NCI-H2196 (cell line): ENCODE results near the gene CD8A.

Source experiments
- DNase-seq: peaks from one replicate; lab custom pipeline; 2025; ENCODE audit not compliant: unreplicated experiment; lab: John Stamatoyannopoulos, UW

Gene CD8A

DNA sequence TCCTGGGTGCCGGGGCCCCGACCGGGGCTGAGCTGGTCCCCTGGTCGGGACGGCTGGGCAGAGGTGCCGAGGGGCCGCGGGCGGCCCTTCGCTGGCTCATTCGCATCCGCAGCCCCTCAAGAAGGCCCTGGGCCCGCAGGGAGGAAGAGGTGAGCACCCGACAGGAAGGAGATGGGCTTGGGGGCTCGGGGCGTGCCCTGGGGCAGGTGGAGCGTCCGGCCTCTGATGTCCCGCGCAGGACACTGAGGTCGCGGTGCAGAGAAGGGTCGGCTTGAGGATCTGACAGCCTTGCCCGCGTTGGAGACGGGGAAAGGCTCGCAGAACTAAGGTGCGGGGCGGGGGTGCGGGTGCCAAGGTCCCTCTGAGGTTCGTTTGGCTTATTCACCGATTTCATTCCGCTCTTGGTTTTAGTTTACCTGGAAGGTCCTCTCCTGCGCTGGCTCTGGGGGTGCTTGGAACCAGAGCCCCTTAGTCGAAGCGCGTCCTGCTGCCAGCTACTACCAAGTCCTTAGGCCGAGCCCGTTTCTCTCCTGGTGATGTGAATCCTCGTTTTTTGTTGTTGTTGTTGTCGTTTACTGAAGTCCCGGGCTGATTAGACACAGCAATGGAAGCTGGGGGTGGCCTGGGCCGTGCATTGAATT lies 18.9 kb upstream of the CD8A start:
- no peak for DNase-seq

DNA sequence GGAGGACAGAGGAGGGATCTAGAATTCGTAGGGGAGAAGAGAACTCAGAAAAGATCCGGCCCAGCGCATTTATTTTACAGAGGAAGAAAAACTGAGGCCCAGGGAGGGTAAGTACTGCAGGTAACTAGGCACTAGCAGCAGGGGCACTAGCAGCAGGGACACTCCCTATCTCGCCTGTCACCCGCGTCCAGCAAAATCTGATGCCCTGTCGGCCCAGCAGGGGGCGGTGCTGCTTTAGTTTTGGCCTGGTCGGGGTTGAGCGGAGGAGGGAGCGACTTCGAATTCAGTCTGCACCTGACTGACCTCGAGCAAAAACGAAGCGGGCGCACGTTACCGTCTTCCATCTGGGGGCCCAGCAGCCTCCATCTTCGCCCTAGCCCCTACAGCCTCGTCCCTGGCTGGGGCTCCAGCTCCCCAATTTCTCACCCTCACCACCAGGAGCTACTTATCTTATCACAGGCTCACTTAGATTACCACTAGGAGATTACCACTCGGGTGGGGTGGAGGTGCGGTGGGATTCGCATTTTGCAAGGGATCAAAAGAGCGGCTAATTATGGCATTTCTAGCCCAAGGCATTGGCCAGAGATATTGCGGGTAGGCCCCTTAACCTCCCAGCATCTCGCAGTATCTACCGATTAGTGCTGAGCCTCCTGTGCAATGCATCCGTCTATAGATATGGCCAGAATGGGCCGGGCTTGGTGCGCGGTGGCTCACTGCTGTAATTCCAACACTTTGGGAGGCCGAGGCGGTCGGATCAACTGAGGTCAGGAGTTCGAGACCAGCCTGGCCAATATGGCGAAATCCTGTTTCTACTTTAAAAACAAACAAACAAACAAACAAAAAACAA lies 17.8 kb upstream of the CD8A start:
- DNase-seq: peak; percentile 64

DNA sequence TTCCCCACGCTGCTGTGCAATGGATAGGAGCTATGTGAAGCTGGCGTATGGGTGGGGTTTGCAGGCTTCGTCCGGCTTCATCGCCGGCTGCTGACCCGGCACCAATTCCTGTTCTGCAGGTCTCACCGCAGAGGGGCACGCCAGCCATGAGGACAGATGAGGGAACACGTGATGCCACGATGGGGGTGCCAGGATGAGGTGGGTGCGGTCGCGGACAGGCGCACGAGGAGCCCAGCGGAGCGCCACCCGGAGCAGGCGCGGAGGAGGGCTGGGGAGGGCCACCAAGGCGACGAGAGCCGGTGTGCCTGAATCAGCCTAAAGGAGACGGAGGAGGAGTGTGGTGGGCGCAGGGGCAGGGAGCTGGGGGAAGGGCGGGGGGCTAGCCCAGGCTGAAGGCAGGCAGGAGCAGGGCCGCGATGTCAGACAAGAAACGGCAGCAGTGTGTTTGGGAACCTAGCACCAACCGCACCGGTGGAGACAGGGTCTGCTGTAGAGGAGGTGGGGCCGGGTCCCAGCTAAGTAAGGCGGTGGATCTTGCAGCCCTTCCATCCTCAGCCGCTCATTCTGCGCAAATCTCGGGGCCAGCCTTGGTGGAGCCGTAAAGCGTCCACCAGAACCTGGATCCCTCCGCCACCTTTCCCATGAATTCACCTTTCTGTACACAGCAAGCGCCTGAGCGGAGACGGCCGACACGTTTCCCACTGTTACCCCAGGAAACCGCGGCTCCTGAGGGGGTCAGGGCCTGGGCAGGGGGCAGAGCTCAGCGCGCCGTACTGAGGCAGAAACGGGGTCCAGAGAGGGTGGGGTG lies 17.0 kb upstream of the CD8A start:
- DNase-seq: peak; percentile 21

- no peak for DNase-seq
These were observed 16.4 kb upstream of the CD8A start for GRCh38 chr2:86807133-86807467.

DNA sequence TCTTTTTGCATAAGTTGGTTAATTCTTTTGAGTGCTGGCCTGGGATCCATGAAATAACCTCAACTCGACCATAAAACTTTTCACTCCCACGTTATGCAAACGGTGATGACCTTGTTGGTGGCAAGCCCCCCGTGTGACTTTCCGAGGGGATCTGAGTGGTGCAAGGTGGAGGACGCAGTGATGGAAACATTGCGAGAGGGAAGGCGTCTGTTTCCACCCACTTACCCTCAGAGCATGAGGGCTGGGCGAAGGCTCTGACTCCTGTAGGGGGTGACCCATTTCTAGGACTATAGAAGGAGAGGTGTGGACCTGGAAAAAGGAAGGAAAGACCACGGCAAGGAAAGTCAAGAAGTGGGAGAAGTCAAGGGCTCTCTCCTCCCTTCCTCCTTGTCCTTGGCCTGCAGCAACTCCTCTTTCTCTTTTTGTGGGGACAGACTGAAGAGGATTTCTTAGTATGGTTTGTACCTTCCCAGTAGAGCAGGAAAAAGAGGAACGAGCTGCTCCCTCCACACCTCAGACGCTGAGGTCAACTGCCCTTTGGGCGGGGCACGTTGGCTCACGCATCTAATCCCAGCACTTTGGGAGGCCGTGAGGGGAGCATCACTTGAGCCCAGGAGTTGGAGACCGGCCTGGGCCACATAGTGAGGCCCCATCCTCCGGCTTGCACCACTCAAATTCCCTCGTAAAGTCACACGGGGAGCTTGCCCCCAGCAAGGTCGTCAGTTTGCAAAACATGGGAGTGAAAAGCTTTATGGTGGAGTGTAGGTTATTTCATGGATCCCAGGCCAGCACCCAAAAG lies 15.5 kb upstream of the CD8A start:
- no peak for DNase-seq

DNA sequence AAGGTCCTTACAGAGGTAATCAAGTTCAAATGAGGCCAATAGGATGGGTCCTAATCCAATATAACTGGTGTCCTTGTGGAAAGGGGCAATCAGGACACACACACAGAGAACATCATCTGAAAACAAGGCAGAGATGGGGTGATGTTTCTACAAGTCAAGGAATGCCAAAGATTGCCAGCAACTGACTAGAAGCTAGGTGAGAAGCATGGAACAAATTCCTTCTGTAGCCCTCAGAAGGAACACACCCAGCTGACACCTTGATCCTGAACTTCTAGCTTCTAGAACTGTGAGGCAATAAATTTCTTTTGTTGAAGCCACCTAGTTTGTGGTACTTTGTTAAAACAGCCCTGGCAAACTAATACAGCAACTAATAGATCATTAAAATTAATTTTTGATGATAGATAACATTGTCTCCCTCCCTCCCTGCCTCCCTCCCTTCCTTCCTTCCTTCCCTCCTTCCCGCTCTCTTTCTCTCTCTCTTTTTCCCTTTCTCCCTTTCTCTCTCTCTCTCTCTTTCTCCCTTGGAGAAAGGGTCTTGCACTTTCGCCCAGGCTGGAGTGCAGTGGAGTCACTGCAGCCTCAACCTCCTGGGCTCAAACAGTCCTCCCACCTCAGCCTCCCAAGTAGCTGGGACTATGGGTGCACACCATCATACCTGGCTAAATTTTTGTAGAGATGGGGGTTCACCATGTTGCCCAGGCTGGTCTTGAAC lies 10.3 kb upstream of the CD8A start:
- DNase-seq: no peak

GRCh38 chr2:86794861-86795260 lies 4.1 kb upstream of the CD8A start:
- DNase-seq: no peak

DNA sequence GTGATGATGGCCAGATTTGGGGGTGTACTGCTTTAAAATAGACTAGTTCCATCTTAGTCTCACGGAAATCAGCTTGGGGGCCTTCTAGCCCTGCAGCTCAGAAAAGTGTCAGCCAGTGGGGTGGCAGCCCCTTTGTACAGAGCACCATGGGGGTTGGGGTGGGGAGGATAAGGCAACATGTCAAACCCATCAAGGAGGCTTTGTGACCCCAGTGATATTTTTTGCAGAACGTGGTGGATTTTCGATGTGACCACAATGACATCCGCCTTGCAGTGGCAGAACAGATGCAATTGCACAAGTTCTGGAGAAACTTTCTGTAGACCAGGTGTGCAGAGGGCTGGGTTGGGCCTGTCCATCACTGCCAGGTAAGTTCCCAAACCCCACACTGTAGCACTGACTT lies 3.0 kb upstream of the CD8A start:
- no peak for DNase-seq

DNA sequence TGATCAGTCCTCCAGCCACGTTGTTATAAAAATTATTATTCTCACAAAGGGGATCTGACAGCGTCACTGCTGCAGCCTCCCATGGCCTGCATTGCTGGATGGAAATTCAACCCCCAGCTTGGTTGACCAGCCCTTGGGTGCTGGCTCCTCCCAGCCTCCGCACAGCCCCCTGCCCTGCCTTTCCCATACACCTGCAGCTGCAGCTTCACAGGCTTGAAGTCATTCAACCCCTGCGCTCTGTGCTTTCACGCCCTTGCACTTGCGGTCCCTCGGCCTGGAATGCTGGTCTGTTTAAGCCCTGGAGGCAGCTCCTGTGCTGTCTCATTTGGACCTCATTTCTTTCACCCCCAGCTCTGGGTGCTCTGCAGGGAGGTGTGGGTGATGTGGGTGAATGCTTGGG lies 860 bp upstream of the CD8A start:
- DNase-seq: no peak

GRCh38 chr2:86790134-86790675 lies 508 bp downstream of the CD8A start:
- no peak for DNase-seq

GRCh38 chr2:86789687-86790133 lies 1.0 kb downstream of the CD8A start:
- DNase-seq: no peak

GRCh38 chr2:86788881-86789686 lies 1.6 kb downstream of the CD8A start:
- no peak for DNase-seq

- no peak for DNase-seq
These were observed 2.5 kb downstream of the CD8A start for GRCh38 chr2:86788165-86788564.

GRCh38 chr2:86787736-86788135 lies 3.0 kb downstream of the CD8A start:
- peak; percentile 37 for DNase-seq

DNA sequence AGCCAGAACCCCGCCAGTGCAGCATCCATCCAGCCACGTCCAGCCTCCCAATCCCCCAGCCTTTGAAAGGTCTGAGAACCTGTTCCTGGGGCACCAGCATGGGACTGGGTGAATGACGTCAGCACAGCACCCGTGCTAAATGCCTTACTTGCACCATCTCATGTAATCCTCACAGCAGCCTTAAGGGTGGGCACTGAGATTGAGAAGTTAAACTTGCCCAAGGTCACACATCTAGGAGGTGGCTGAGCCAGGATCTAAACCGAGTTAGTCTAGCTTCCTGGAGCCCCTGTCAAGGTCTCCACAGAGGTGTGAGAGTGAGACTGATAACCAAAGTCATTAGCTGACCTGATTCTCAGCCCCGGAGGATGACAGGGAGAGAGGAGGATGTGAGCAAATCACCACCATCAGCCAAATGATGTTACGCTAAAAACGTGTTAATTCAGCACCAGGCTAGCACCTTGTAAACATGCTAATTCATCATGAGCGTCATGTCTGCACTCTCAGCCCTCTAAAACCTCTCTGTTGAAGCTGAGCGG lies 4.6 kb downstream of the CD8A start:
- no peak for DNase-seq

- DNase-seq: no peak
These were observed 5.3 kb downstream of the CD8A start for GRCh38 chr2:86785456-86785855.

- DNase-seq: no peak
These were observed 6.9 kb downstream of the CD8A start for GRCh38 chr2:86783615-86784339.

DNA sequence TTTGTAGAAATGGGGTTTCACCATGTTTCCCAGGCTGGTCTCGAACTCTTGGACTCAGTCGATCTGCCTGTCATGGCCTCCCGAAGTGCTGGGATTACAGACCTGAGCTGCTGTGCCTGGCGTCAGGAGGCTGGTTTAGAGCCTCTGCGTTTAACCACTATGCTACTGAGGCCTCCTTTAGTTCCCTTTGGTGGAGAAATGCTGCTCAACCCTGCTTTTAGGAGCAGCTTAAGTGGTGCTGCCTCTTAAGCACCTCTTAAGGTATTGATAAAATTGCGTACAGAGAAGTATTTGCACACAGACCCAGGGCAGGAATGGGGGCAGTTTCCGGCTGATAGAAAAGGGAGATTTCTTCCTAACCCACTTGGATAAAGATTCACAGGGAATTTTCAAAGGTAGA lies 8.0 kb downstream of the CD8A start:
- no peak for DNase-seq
